Tongue (tissue), 2 donors: Measurements from ENCODE around the gene CD177. TPM values are rescaled to one million over a fixed set of nuclear protein-coding genes. Genes with fewer than 3 reads are reported as not detected.
A peak's percentile ranks its signal among the peaks of the same experiment; 100 is the strongest.
"Not testable (repeated sequence)": the region's sequence is repeated elsewhere in the genome, so short reads cannot be mapped to it uniquely, and the experiment has no call there.

ENCODE experiments used
- DNase-seq: peaks from one replicate; pipeline ENCODE4 v3.0.0-alpha.2; 2015
- total RNA-seq: library from RNA; depleted of rRNA; stranded (reverse); fragments of >200 nt; gene quantifications from one replicate; pipeline ENCODE4 v1.2.3, GENCODE V29; 2014

The CD177 gene
- total RNA-seq, 1 donor from 2014 or later, result 3.3 TPM

- no peak for DNase-seq
Observed at GRCh38 chr19:43332058-43332922, 21.2 kb upstream of the CD177 start.

- DNase-seq, result not testable (repeated sequence)
Observed at GRCh38 chr19:43336508-43336907, 17.0 kb upstream of the CD177 start.

DNA sequence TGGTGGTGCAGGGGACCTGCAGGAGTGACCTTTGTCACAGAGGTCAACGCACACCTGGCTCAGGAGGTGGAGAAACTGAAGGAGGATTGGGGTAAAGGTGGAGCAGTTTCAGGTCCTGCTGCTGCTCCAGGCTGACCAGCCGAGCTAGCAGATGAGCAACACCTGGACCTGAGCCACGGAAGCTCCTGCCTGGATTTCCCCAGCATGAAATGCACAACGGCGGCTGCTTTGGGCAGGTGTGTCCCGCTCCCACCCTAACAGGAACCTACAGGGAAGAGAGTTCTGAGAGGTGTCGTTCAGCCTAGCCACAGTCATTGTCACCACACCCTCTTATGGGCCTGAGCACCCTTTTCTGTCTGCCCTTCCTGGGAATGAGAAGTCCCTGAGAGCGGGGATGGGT, 15.7 kb upstream of the CD177 start:
- DNase-seq, result no peak

DNA sequence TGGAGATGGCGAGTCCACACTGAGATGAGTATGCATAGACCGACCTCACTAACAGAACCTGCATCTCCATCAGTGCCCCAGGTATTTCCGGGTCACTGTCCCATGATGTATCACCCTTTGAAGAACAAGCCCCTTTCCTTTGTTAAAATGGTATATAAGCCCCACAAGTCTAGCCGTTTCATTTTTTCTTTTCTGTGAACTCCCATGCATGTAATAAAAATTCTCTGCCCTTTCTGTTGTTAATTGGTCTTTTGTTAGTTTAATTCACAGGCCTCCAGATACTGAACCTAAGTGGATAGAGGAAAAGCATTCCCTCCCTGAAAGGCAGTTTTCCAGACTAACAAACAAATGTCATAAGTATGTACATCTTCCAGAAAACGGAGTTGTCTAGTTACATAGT, 15.0 kb upstream of the CD177 start:
- DNase-seq, result no peak

DNA sequence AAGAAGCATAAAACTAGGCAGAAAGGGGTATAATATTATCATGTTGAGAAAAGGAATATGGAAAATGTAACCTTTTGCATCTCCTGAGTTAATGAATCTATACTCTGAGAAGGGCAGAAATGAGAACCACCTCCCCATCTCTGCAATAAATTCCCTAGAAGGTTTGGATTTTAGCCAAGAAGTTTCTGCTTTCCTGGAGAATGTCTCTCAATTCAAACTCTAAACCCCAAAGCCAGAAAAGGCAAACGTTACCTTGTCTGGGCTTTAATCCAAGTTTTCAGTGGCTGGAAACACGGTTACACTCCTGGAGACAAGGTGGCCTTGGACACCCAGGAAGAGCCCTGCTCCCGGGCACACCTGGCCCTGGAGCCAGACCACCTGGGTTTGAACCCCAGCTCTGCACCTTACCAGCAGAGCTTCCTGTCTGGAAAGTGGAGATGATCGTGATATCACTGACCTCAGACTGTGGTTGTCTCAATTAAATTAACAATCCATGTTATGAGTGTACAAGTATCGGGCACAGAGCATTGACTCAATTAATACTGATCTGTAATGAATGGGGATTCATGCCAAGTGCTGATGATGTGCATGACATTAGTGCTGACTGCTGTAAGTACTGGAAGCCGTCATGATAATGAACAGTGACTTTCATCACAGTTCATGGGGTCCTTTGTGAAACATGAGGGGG, 14.1 kb upstream of the CD177 start:
- DNase-seq, result not testable (repeated sequence)

- not testable (repeated sequence) for DNase-seq
Observed at GRCh38 chr19:43340101-43340500, 13.4 kb upstream of the CD177 start.

- not testable (repeated sequence) for DNase-seq
Observed at GRCh38 chr19:43341098-43341497, 12.4 kb upstream of the CD177 start.

DNA sequence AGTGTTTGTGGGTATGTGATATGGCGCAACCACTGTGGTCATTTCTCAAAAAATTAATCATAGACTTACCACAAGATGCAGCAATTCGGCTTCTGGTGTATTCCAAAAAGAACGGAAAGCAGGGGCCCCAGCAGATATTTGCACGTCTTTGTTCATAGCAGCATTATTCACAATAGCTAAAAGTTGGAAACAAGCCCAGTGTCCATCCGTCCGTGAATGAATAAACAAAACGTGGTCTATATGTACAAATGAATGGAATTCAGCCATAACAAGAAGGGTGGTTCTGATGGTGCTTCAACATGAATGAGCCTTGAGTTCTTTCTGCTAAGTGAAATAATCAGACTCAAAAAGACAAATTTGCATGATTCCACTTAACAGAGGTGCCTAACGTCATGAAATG, 11.4 kb upstream of the CD177 start:
- DNase-seq, result peak; percentile 60

DNA sequence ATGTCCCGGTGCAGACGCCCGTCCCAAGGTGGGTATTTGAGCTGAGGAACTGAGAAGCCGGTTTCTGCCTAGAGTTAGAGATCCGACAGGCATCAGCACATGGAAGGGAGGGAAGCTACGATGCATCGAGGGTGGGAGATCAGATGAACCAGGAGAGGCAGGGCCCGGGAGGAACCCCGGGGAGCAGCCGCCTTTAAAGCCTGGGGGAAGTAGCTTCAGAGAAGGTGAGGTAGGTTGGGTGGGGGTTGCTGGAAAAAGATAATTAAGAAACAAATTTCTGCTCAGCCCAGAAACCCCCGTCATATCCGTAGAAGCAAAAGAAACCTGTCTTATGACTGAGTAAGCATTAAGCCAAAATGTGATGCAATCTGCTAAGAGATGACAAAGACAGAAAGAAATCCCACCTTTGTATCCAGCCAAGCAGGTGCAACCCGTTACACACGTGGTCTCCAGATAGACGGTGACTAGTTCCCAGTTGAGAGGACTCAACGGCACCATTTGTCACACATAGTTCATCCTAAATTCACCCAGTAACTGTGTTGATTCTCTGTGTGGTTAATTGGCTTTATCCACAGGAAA, 9.1 kb upstream of the CD177 start:
- peak; percentile 32 for DNase-seq

DNA sequence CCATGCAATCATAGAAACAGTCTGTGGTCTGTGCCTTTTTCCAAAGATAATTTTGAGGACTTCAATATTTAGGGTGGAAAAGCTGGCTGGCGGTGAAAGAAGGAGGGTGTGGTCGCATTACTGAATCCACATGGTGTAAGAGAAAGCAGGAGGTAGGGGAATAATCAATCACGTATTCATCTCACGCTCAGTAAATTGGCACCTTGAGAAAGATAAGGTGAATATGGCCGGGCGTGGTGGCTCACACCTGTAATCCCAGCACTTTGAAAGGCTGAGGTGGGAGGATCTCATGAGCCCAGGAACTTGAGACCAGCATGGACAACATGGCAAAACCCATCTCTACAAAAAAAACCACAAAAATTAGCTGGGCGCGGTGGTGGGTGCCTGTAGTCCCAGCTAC, 3.7 kb upstream of the CD177 start:
- not testable (repeated sequence) for DNase-seq

- DNase-seq, result no peak
Observed at GRCh38 chr19:43351998-43352746, 1.3 kb upstream of the CD177 start.

DNA sequence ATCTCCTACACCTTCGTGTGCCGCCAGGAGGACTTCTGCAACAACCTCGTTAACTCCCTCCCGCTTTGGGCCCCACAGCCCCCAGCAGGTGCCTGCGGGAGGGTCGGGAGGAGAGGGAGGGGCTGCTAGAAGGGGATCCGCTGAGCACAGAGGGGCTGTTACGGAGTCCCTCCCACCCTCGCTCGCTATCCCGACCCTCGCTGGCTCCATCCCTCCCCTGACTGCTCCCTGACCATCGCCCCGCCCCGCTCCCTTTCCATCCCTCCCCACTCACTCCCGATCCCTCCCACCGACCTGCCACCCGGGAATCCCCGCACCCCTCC, 780 bp downstream of the CD177 start:
- DNase-seq, result no peak

- not testable (repeated sequence) for DNase-seq
Observed at GRCh38 chr19:43356749-43357148, 3.3 kb downstream of the CD177 start.

DNA sequence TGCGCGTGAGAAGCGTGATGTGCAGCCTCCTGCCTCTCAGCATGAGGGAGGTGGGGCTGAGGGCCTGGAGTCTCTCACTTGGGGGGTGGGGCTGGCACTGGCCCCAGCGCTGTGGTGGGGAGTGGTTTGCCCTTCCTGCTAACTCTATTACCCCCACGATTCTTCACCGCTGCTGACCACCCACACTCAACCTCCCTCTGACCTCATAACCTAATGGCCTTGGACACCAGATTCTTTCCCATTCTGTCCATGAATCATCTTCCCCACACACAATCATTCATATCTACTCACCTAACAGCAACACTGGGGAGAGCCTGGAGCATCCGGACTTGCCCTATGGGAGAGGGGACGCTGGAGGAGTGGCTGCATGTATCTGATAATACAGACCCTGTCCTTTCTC, 8.7 kb downstream of the CD177 start:
- no peak for DNase-seq

DNA sequence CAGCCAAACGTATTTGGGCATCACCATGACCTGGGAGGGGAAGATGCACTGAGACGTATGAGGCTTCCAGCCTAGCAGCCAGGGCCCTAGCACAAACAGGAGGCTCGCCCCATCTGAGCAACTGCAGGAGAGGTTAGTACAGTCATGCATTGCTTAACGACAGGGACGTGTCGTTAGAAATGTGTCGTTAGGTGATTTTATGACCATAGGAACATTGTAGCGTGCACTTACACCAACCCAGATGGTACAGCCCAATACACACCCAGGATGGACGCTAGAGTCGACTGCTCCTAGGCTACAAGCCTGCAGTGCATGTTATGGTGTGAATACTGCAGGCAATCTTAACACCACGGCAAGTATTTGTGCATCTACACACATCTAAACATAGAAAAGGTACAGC, 9.3 kb downstream of the CD177 start:
- no peak for DNase-seq

DNA sequence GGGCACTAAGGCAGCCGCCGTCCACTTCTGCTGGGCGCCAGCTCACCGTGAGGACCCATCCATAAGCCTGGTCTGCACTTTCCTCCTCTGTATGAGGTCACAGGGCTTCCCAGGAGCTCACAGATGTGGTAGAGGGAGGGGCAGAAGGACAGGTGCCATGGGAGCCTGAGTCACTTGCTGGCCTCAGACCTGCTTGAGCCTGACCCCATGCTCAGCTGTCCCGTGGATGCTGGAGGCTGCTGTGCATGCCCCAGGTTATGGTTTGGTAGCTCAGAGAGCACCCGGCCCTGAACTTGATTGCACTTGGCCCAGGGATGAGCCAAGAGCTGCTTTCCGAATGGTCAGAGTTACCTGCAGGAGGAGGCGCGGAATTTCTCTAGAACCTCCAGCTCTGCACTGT, 12.2 kb downstream of the CD177 start:
- DNase-seq, result not testable (repeated sequence)

- no peak for DNase-seq
Observed at GRCh38 chr19:43367822-43368221, 14.3 kb downstream of the CD177 start.

GRCh38 chr19:43368897-43369296, 15.4 kb downstream of the CD177 start:
- not testable (repeated sequence) for DNase-seq

DNA sequence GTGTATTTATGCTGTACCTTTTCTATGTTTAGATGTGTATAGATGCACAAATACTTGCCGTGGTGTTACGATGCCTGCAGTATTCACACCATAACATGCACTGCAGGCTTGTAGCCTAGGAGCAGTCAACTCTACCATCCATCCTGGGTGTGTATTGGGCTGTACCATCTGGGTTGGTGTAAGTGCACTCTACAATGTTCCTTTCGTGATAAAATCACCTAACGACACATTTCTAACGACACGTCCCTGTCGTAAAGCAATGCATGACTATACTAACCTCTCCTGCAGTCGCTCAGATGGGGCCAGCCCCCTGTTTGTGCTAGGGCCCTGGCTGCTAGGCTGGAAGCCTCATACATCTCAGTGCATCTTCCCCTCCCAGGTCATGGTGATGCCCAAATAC, 18.4 kb downstream of the CD177 start:
- no peak for DNase-seq

GRCh38 chr19:43372462-43372861, 19.0 kb downstream of the CD177 start:
- DNase-seq, result no peak

GRCh38 chr19:43377624-43378023, 24.1 kb downstream of the CD177 start:
- not testable (repeated sequence) for DNase-seq

DNA sequence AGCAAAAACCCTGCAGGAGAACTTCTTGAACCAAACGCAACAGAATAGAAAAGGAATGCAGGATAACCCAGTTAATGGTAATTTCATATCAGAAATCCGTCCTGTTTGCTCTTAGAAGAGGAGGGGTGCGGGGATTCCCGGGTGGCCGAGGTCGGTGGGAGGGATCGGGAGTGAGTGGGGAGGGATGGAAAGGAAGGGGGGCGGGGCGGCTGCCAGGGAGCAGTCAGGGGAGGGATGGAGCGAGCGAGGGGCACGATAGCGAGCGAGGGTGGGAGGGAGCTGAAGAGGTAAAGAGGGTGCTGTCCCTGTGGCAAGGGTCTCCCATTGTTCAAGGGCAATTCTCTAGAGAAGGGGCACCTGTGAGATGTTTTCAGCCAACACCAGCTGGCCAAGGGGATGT, 26.5 kb downstream of the CD177 start:
- DNase-seq, result no peak
